ENCODE results near the gene PSMC5.

The PSMC5 gene

GRCh38 chr17:63800783-63801182 is 26.4 kb upstream of the PSMC5 start:
- in situ Hi-C loops (cut with HindIII; ENCODE audit: low pct_ligation_motif_present, low sequenced_read_pairs): no loop called here
- Histone ChIP-seq H3K4me3 (ENCODE audit: low read depth, low read length) (no peak overlapping the region), H3K36me3 (replicated peaks) (peaks cover 82% of the 10 kb centered on the region), H3K27me3 (replicated peaks) (no peaks in the 10 kb centered on the region), H3K27ac (no peak overlapping the region)
- TF ChIP-seq, protein P1, sequence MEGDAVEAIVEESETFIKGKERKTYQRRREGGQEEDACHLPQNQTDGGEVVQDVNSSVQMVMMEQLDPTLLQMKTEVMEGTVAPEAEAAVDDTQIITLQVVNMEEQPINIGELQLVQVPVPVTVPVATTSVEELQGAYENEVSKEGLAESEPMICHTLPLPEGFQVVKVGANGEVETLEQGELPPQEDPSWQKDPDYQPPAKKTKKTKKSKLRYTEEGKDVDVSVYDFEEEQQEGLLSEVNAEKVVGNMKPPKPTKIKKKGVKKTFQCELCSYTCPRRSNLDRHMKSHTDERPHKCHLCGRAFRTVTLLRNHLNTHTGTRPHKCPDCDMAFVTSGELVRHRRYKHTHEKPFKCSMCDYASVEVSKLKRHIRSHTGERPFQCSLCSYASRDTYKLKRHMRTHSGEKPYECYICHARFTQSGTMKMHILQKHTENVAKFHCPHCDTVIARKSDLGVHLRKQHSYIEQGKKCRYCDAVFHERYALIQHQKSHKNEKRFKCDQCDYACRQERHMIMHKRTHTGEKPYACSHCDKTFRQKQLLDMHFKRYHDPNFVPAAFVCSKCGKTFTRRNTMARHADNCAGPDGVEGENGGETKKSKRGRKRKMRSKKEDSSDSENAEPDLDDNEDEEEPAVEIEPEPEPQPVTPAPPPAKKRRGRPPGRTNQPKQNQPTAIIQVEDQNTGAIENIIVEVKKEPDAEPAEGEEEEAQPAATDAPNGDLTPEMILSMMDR (IDR thresholded peaks at IDR 0.05; ENCODE audit: low read depth, low read length, missing control alignments): no peak
- no peak for DNase-seq

- TF ChIP-seq, protein P1 (IDR thresholded peaks at IDR 0.05; ENCODE audit: low read depth, low read length, missing control alignments): no peak
- in situ Hi-C loops (cut with HindIII; ENCODE audit: low pct_ligation_motif_present, low sequenced_read_pairs): no loop called here
- no peak overlapping the region for H3K4me3 ChIP-seq (ENCODE audit: low read depth, low read length)
- no peak overlapping the region for H3K27ac ChIP-seq
- H3K36me3 ChIP-seq (replicated peaks): peaks cover 82% of the 10 kb centered on the region
- no peaks in the 10 kb centered on the region for H3K27me3 ChIP-seq (replicated peaks)
- no peak for DNase-seq
Observed at GRCh38 chr17:63804328-63804727, 22.9 kb upstream of the PSMC5 start.

DNA sequence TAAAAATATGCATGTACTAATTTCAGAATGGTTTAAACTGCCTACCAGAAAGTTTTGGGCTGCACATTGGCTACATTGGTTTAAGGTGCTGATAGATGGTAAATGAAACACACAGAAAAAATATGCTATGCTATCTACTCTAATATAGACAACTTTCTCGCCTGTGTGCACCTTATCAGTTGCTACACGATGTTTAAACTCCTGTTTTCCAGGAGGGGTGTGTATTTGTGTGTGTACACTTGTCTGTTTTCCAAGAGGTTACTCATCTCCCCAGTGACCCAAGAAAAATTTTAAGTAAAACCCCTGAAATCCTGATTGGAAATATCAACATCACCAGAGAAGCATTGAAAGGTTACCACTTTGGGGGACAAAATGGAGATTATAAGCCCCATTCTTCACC is 21.6 kb upstream of the PSMC5 start:
- Histone ChIP-seq H3K36me3 (replicated peaks) (peaks cover 79% of the 10 kb centered on the region), H3K27ac (no peak overlapping the region), H3K27me3 (replicated peaks) (no peaks in the 10 kb centered on the region), H3K4me3 (ENCODE audit: low read depth, low read length) (no peak overlapping the region)
- no peak for DNase-seq
- TF ChIP-seq, protein P1 (IDR thresholded peaks at IDR 0.05; ENCODE audit: low read depth, low read length, missing control alignments): no peak
- in situ Hi-C loops (cut with HindIII; ENCODE audit: low pct_ligation_motif_present, low sequenced_read_pairs): no loop called here

DNA sequence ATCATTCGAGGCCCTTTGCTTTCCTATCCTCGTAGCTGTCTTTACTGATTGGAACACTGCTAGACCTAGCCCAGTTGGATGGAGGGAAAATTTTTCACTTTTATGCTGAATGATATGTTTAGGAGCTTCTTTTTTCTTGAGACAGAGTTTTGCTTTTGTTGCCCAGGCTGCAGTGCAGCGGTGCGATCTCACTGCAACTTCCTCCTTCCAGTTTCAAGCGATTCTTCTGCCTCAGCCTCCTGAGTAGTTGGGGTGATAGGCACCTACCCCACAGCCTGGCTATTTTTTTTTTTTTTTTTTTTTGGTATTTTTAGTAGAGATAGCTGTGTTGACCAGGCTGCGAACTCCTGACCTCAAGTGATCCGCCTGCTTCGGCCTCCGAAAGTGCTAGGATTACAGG is 17.3 kb upstream of the PSMC5 start:
- H3K36me3 ChIP-seq (replicated peaks): peaks cover 86% of the 10 kb centered on the region
- H3K27me3 ChIP-seq (replicated peaks): no peaks in the 10 kb centered on the region
- TF ChIP-seq, protein P1 (IDR thresholded peaks at IDR 0.05; ENCODE audit: low read depth, low read length, missing control alignments): no peak
- in situ Hi-C loops (cut with HindIII; ENCODE audit: low pct_ligation_motif_present, low sequenced_read_pairs): no loop called here
- no peak overlapping the region for H3K4me3 ChIP-seq (ENCODE audit: low read depth, low read length)
- H3K27ac ChIP-seq: no peak overlapping the region
- no peak for DNase-seq

DNA sequence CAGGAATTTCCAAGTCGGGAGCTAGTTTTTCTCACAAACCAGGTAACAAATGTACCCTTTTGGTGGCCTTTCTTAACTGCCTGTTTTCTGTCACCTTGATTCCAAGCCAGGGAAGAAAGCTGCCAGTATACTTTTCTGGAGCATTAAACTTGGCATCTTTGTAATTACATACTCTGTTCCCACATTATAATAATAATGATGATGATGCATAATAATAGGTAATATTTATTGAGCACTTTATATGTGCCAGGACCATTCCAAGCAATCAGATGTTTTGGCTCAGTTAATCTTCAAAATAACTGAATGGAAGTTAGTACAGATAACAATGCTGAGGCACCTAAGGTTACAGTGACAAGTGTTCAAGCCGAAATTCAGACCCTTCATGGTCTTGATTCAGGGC is 11.1 kb upstream of the PSMC5 start:
- in situ Hi-C loops (cut with HindIII; ENCODE audit: low pct_ligation_motif_present, low sequenced_read_pairs): no loop called here
- TF ChIP-seq, protein P1 (IDR thresholded peaks at IDR 0.05; ENCODE audit: low read depth, low read length, missing control alignments): no peak
- Histone ChIP-seq H3K36me3 (replicated peaks) (peaks cover 95% of the 10 kb centered on the region), H3K4me3 (ENCODE audit: low read depth, low read length) (no peak overlapping the region), H3K27ac (no peak overlapping the region), H3K27me3 (replicated peaks) (no peaks in the 10 kb centered on the region)
- DNase-seq: no peak

- H3K27ac ChIP-seq: no peak overlapping the region
- TF ChIP-seq, protein P1 (IDR thresholded peaks at IDR 0.05; ENCODE audit: low read depth, low read length, missing control alignments): no peak
- DNase-seq: no peak
- no peaks in the 10 kb centered on the region for H3K27me3 ChIP-seq (replicated peaks)
- peaks cover 95% of the 10 kb centered on the region for H3K36me3 ChIP-seq (replicated peaks)
- in situ Hi-C loops (cut with HindIII; ENCODE audit: low pct_ligation_motif_present, low sequenced_read_pairs): no loop called here
- no peak overlapping the region for H3K4me3 ChIP-seq (ENCODE audit: low read depth, low read length)
Observed at GRCh38 chr17:63816669-63817068, 10.6 kb upstream of the PSMC5 start.
